K562 (cell line): ENCODE results near the gene LASP1NB.
A peak's percentile ranks its signal among the peaks of the same experiment; 100 is the strongest.

Experiments
- ATAC-seq: fragments of 200-7000 bp; cut with Tn5 transposase; 3 replicates; pipeline ENCODE4 v1.9.1; 2020; ENCODE audit warnings: moderate library complexity
- BruUV-seq: library from RNA; stranded (reverse); fragments of 400-500 nt; replicated peaks from 2 replicates; lab custom pipeline; 2021; lab: Mats Ljungman, UMichigan
- CTCF ChIA-PET: fragments of 300-600 bp; formaldehyde crosslinking; extraction: SDS; loops from one replicate; lab custom pipeline; 2021; ENCODE audit warnings: low intra/inter-chr PET ratio; lab: Yijun Ruan, JAX
- POLR2A ChIA-PET: fragments of 300-600, 350-650 bp; sonication (Branson Sonifier 250); formaldehyde crosslinking; extraction: SDS; loops from one replicate; lab custom pipeline; 2021; ENCODE audit warnings: antibody characterized with exemption, inconsistent platforms; lab: Yijun Ruan, JAX
- DNase-seq, 4 experiments: peaks; one replicate each; pipeline versions ENCODE4 v3.0.0 to v3.0.0-alpha.2; 2011 to 2018; ENCODE audit warnings: low spot score in 3 of 4, mixed read lengths in 3 of 4; ENCODE audit errors: extremely low read depth in 1 of 4
- FAIRE-seq: peaks from 2 replicates; lab custom pipeline; 2011; peaks lifted over from hg19 to GRCh38; lab: Jason Lieb, UNC
- H2AFZ ChIP-seq: 2 replicates; pipeline ENCODE4 v1.6.0; 2011; ENCODE audit warnings: low read depth, low read length, control low read depth, inconsistent platforms
- H3K27ac ChIP-seq: fragments of 200-600 bp; 3 replicates; pipeline ENCODE4 v1.8.0; 2011; ENCODE audit warnings: low read depth, mild to moderate bottlenecking, control low read depth, inconsistent platforms, low read length, moderate library complexity, mixed read lengths; ENCODE audit errors: extremely low read depth
- H3K27me3 ChIP-seq, 2 experiments: fragments of 300-600 bp in 1 of 2; 2 replicates in 1 of 2; 3 replicates in 1 of 2; pipeline versions ENCODE4 v1.6.0 to v1.8.0; 2011; ENCODE audit warnings: inconsistent platforms in 2 of 2, low read length in 2 of 2, mild to moderate bottlenecking in 1 of 2, mixed read lengths in 1 of 2, moderate library complexity in 1 of 2; ENCODE audit not compliant: control insufficient read depth in 2 of 2, insufficient read depth in 2 of 2
- H3K36me3 ChIP-seq: fragments of 300-600 bp; 3 replicates; pipeline ENCODE4 v1.8.0; 2011; ENCODE audit warnings: mild to moderate bottlenecking, low read length, inconsistent platforms; ENCODE audit not compliant: control insufficient read depth, insufficient read depth
- H3K4me1 ChIP-seq, 2 experiments: fragments of 200-600 bp in 1 of 2; replicated peaks in 1 of 2; 2 replicates in 1 of 2; 3 replicates in 1 of 2; pipeline versions ENCODE4 v1.5.1 to v1.8.0; 2011; ENCODE audit warnings: inconsistent platforms in 2 of 2, low read length in 2 of 2, mild to moderate bottlenecking in 1 of 2, mixed read lengths in 1 of 2, moderate library complexity in 1 of 2; ENCODE audit not compliant: control insufficient read depth in 2 of 2, insufficient read depth in 2 of 2
- H3K4me2 ChIP-seq: 2 replicates; pipeline ENCODE4 v1.6.1; 2011; ENCODE audit warnings: low read length, control low read depth, inconsistent platforms, mixed read lengths; ENCODE audit not compliant: insufficient read depth
- H3K4me3 ChIP-seq: fragments of 200-600 bp; sonication (generic), shearing (Covaris generic); 2 replicates; pipeline ENCODE4 v1.5.1; 2016; ENCODE audit warnings: control low read depth, inconsistent platforms
- H3K79me2 ChIP-seq: fragments of 200-600 bp; 3 replicates; pipeline ENCODE4 v1.8.0; 2011; ENCODE audit warnings: low read length, inconsistent platforms; ENCODE audit not compliant: control insufficient read depth, insufficient read depth
- H3K9ac ChIP-seq, 2 experiments: 2 replicates each; pipeline versions ENCODE4 v1.6.0 to v1.6.1; 2011; ENCODE audit warnings: low read depth in 2 of 2, low read length in 2 of 2, control low read depth in 1 of 2, inconsistent platforms in 1 of 2, mild to moderate bottlenecking in 1 of 2, mixed read lengths in 1 of 2; ENCODE audit not compliant: insufficient read depth in 1 of 2
- H3K9me1 ChIP-seq: one replicate; pipeline ENCODE4 v1.6.0; 2011; ENCODE audit warnings: inconsistent platforms, mild to moderate bottlenecking, low read length, moderate library complexity; ENCODE audit not compliant: control insufficient read depth, insufficient read depth
- H3K9me3 ChIP-seq: replicated peaks from 2 replicates; pipeline ENCODE4 v1.5.1; 2011; ENCODE audit warnings: low read depth, low read length, inconsistent platforms; ENCODE audit not compliant: control insufficient read depth, insufficient read depth
- H4K20me1 ChIP-seq: replicated peaks from 2 replicates; pipeline ENCODE4 v1.6.1; 2011; ENCODE audit warnings: low read length, inconsistent platforms, mixed read lengths; ENCODE audit not compliant: control insufficient read depth, insufficient read depth
- POLR2A ChIP-seq: fragments of 450-650 bp; conservative IDR thresholded peaks from 2 replicates; pipeline ENCODE4 v1.6.1; 2016
- STAT5A ChIP-seq: IDR thresholded peaks from 2 replicates; pipeline ENCODE4 v1.6.1; 2012; ENCODE audit warnings: low read length, inconsistent platforms, borderline replicate concordance
- SUPT5H ChIP-seq: fragments of 450-650 bp; IDR thresholded peaks from 2 replicates; pipeline ENCODE4 v1.6.1; 2016
- TARDBP ChIP-seq: fragments of 450-650 bp; IDR thresholded peaks from 2 replicates; pipeline ENCODE4 v1.6.1; 2016
- TFAM ChIP-seq: fragments of 250-450 bp; sonication (Bioruptor Pico); conservative IDR thresholded peaks from 2 replicates; pipeline ENCODE4 v1.5.0; 2021; ENCODE audit warnings: mild to moderate bottlenecking, moderate library complexity
- ZNF24 ChIP-seq: fragments of 450-650 bp; IDR thresholded peaks from 2 replicates; pipeline ENCODE4 v1.6.1; 2016
- ZNF354B ChIP-seq: fragments of 250-450 bp; sonication (Bioruptor Pico); IDR thresholded peaks from 2 replicates; pipeline ENCODE4 v1.4.0; 2020
- WGBS: fragments of 100-300 bp; shearing (Covaris generic); methylation state at CpG from one replicate; pipeline ENCODE4 v1.1.6; 2016; ENCODE audit warnings: low coverage, mixed read lengths; ENCODE audit not compliant: insufficient coverage; ENCODE audit errors: missing lambda C conversion rate; 5-methylcytosine and 5-hydroxymethylcytosine counted together
- in situ Hi-C: fragments of 300-500 bp; cut with MboI; formaldehyde crosslinking; loops from 4 replicates; pipeline ENCODE4 v1.15.0; 2018; ENCODE audit warnings: inconsistent platforms, mixed read lengths
- intact Hi-C: fragments of 100-400 bp; cut with micrococcal nuclease; formaldehyde crosslinking; loops from 2 replicates; pipeline ENCODE4 v1.14.2; 2022

The LASP1NB gene

GRCh38 chr17:38921756-38922411 is 3.5 kb upstream of the LASP1NB start:
- intact Hi-C loops (no loop called here), in situ Hi-C loops (no loop called here)
- no TSS peak for BruUV-seq
- Histone ChIP-seq H3K4me2 (no peak overlapping the region), H4K20me1 (peaks cover 3% of the 10 kb centered on the region; the same call in 1 of the 2 replicates), H3K79me2 (no peaks in the 10 kb centered on the region), H3K9ac (peak overlapping the region in 1 of 2 experiments; percentile 65; a peak in 2 of 4 replicates), H3K27me3 (no peaks in the 10 kb centered on the region), H3K4me1 (peaks cover 7 to 9% of the 10 kb centered on the region in 2 experiments; a peak in 3 of 5 replicates), H2AFZ (no peak overlapping the region), H3K9me3 (no peaks in the 10 kb centered on the region)
- CTCF ChIA-PET: no interaction called here
- peak; percentile 26 for FAIRE-seq
- peak in 1 of 4 experiments; percentile 5 for DNase-seq
- ATAC-seq: no peak
- TF ChIP-seq ZNF354B (CRISPR knock-in tag) (no peak), SUPT5H (peak; percentile 52), TARDBP (peak; percentile 78; the same call in 1 of the 2 replicates), TFAM (CRISPR knock-in tag) (no peak), ZNF24 (0 out of 2 replicates have a peak, but pooled peaks have one; percentile 36), STAT5A (peak; percentile 24; the same call in 1 of the 2 replicates), POLR2A (peak; percentile 45; the same call in 1 of the 2 replicates)
- TF ChIP-seq, all 486 proteins: peak for 5
- H3K27ac ChIP-seq: no peak overlapping the region
- 68% methylated on average over 12 of the region's 13 CpGs for WGBS
- H3K36me3 ChIP-seq: peaks cover 35% of the 10 kb centered on the region; the same call in 1 of the 3 replicates
- H3K9me1 ChIP-seq: no peaks in the 10 kb centered on the region
- POLR2A ChIA-PET: interaction anchor here (0.7 to 2.5 kb wide), 6 partner anchors 10 to 150 kb away, joined by 3 to 7 read pairs (median 4); no protein-coding TSS in a partner anchor
- H3K4me3 ChIP-seq: no peak overlapping the region
